Nephron progenitor cell (in vitro differentiated cells): ENCODE data around the gene SCRT2.

ENCODE experiments used
- DNase-seq: peaks from one replicate; pipeline ENCODE4 v3.0.0; 2021
- H3K27ac Mint-ChIP-seq: 2 replicates; pipeline ENCODE4 v1.8.0; 2021; ENCODE audit warnings: mild to moderate bottlenecking, moderate library complexity, mixed read lengths
- H3K27me3 Mint-ChIP-seq: 2 replicates; pipeline ENCODE4 v1.8.0; 2021; ENCODE audit warnings: mild to moderate bottlenecking, low read depth, mixed read lengths; ENCODE audit not compliant: poor library complexity
- H3K36me3 Mint-ChIP-seq: 2 replicates; pipeline ENCODE4 v1.8.0; 2021; ENCODE audit warnings: low read depth, mixed read lengths
- H3K4me1 Mint-ChIP-seq: 2 replicates; pipeline ENCODE4 v1.8.0; 2021; ENCODE audit warnings: mixed read lengths
- H3K4me3 Mint-ChIP-seq: 2 replicates; pipeline ENCODE4 v1.8.0; 2021; ENCODE audit warnings: mild to moderate bottlenecking, moderate library complexity, mixed read lengths
- H3K9me3 Mint-ChIP-seq: 2 replicates; pipeline ENCODE4 v1.8.0; 2021; ENCODE audit warnings: mild to moderate bottlenecking, moderate library complexity, mixed read lengths
- TF ChIP-seq, protein P1 (sequence below): fragments of 200-600 bp; sonication (generic); IDR thresholded peaks from 2 replicates; pipeline ENCODE4 v1.5.0; 2021; ENCODE audit warnings: antibody characterized with exemption

SCRT2 gene

DNA sequence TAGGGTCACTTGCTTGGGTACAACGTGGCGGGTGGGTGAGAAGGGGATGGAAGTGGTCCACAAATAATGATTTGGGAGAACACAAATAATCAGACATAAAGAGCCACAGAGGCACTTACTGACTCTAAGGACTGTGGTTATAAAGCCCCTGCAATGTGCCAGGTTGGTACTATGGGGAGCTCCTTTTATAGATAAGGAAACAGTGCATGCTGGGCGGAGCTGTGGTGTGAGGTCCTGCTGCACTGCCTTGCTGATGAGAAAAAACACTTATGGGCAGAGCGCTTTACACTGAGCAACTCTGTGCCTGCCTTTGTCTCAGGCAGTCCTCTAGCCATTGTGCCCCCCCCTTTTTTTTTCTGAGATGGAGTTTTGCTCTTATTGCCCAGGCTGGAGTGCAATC is 29.1 kb upstream of the SCRT2 start:
- H3K4me1 Mint-ChIP-seq: peaks cover 19% of the 10 kb centered on the region
- TF ChIP-seq, protein P1, sequence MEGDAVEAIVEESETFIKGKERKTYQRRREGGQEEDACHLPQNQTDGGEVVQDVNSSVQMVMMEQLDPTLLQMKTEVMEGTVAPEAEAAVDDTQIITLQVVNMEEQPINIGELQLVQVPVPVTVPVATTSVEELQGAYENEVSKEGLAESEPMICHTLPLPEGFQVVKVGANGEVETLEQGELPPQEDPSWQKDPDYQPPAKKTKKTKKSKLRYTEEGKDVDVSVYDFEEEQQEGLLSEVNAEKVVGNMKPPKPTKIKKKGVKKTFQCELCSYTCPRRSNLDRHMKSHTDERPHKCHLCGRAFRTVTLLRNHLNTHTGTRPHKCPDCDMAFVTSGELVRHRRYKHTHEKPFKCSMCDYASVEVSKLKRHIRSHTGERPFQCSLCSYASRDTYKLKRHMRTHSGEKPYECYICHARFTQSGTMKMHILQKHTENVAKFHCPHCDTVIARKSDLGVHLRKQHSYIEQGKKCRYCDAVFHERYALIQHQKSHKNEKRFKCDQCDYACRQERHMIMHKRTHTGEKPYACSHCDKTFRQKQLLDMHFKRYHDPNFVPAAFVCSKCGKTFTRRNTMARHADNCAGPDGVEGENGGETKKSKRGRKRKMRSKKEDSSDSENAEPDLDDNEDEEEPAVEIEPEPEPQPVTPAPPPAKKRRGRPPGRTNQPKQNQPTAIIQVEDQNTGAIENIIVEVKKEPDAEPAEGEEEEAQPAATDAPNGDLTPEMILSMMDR: no peak
- H3K9me3 Mint-ChIP-seq: peaks cover 17% of the 10 kb centered on the region
- peaks cover 49% of the 10 kb centered on the region for H3K27me3 Mint-ChIP-seq
- H3K36me3 Mint-ChIP-seq: peaks cover 6% of the 10 kb centered on the region
- DNase-seq: no peak
- H3K27ac Mint-ChIP-seq: no peak overlapping the region
- no peak overlapping the region for H3K4me3 Mint-ChIP-seq

DNA sequence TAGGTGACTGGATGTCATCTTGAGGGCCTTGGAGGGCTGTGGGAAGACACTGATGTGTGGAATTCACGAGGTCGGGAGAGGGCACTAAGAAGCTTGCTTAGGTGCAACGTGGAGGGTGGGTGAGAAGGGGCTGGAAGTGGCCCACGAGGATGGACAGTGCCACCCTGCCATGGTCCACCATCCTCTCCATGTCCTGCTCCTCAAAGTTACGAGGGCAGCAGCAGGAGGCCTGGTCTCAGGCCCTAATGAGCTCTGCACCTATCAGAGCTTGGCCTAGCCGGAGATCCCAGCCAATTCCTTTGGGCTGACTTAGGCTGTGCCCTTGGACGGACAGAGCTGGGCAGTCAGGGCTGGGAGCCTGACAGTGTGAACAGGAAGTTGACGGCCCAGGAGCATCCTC is 27.8 kb upstream of the SCRT2 start:
- peaks cover 17% of the 10 kb centered on the region for H3K4me1 Mint-ChIP-seq
- DNase-seq: no peak
- no peak overlapping the region for H3K4me3 Mint-ChIP-seq
- no peaks in the 10 kb centered on the region for H3K36me3 Mint-ChIP-seq
- H3K27me3 Mint-ChIP-seq: peaks cover 38% of the 10 kb centered on the region
- TF ChIP-seq, protein P1: no peak
- no peak overlapping the region for H3K27ac Mint-ChIP-seq
- peaks cover 7% of the 10 kb centered on the region for H3K9me3 Mint-ChIP-seq

DNA sequence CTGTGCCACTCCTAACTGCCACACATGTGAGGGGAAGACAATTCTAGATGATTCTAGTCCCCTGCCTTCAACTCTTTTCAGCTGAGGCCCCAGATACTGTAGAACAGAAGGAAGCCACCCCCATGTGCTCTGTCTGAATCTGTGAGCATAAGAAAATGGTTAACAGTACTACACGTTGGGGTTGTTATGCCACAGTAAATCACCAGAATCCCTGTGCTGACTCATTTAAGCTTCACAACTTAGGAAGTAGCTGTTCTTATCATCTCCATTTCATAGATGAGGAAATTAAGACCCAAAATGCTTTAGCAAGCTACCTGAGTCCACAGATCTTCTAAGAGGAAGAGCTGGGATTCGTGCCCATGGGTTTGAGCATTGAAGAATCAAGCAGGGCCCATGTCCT is 27.4 kb upstream of the SCRT2 start:
- Mint-ChIP-seq H3K4me1 (peaks cover 21% of the 10 kb centered on the region), H3K27me3 (peaks cover 35% of the 10 kb centered on the region), H3K4me3 (no peak overlapping the region), H3K9me3 (peaks cover 5% of the 10 kb centered on the region), H3K27ac (no peak overlapping the region), H3K36me3 (no peaks in the 10 kb centered on the region)
- DNase-seq: no peak
- TF ChIP-seq, protein P1: no peak

DNA sequence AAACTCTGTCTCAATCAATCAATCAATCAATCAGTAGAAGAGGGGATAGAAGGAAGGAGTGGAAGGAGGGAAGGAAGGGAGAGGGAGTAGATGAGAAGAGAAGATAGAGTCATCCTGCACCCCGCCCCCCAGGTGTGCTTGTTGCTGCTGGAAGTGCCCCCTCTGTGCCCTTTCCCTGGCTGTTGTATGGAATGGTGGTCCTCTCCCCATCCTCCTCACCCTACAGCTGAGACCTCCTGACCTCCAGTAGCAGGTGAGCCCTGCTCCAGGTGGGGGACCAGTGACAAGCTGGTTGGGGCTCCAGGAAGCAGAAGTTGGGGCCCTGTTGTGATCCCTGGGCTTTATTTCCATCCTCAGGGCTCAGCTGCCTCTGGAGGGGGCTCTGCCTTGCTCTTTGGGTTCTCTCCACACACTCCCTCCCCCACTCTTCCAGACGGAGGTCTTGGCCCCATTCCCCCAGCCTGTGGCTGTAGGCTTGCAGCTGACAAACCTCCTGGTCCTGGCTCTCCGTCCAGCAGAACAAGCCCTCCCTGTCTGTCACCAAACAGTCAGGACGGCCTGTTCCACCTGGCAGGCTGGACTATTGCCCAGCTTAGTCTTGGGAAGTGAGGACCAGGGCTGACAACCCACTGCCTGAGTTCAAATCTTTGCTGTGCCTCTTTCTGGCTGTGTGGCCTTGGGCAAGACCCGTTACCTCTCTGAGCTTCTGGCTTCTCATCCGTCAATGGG is 26.0 kb upstream of the SCRT2 start:
- Mint-ChIP-seq H3K27me3 (peaks cover 27% of the 10 kb centered on the region), H3K4me1 (peaks cover 25% of the 10 kb centered on the region), H3K36me3 (no peaks in the 10 kb centered on the region), H3K9me3 (no peaks in the 10 kb centered on the region), H3K27ac (no peak overlapping the region), H3K4me3 (no peak overlapping the region)
- DNase-seq: no peak
- TF ChIP-seq, protein P1: no peak

DNA sequence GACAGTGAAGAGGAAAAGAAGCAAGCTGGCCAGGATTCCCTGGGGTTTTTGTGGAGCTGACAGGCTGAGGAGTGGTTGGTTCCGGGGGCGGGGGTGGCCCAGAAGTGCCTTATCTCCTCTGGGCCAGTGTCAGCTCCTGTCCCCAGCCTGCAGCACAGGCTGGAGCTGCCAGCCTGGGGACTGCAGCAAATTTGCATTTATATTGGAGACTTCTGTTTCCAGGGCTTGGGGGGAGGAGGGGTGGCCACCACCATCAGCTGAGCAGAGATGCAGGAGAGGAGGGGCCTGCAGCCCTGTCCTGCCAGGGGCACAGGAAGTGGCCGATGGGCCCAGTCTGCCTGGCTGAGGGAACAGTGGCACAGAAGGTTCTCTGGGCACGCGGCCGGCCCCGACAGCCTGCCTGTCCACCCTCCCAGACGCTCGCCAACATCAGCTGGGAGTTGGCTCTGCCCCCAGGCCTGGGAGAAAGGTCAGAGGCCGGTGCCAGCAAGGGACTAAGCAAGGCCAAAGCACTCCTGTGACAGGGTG is 24.3 kb upstream of the SCRT2 start:
- no peak for DNase-seq
- peaks cover 25% of the 10 kb centered on the region for H3K4me1 Mint-ChIP-seq
- H3K9me3 Mint-ChIP-seq: no peaks in the 10 kb centered on the region
- H3K27ac Mint-ChIP-seq: no peak overlapping the region
- H3K27me3 Mint-ChIP-seq: peaks cover 21% of the 10 kb centered on the region
- TF ChIP-seq, protein P1: no peak
- no peak overlapping the region for H3K4me3 Mint-ChIP-seq
- H3K36me3 Mint-ChIP-seq: no peaks in the 10 kb centered on the region

DNA sequence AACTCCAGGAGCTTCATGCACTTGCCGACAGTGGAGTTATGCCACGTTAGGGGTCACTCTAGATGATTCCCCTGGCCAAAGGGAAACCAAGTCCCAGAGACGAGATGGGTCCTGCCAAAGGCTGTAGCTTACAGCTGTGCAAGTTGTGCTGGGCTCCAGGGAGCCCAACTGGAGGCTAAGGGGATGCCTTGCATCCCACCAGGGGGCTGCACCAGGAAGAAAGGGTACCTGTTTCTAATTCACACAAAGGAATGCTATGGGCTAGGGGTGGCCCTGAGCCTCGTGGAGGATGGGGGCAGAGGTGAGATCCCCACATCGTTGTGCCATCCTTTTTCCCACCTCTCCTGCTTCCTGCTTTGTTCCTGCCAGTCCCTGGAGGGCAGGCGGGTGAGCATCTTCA is 23.7 kb upstream of the SCRT2 start:
- H3K36me3 Mint-ChIP-seq: no peaks in the 10 kb centered on the region
- peaks cover 21% of the 10 kb centered on the region for H3K27me3 Mint-ChIP-seq
- H3K4me3 Mint-ChIP-seq: no peak overlapping the region
- no peak for DNase-seq
- TF ChIP-seq, protein P1: no peak
- H3K9me3 Mint-ChIP-seq: no peaks in the 10 kb centered on the region
- H3K4me1 Mint-ChIP-seq: peaks cover 25% of the 10 kb centered on the region
- H3K27ac Mint-ChIP-seq: no peak overlapping the region
